PC-9 (cell line): ENCODE data around the gene ANKRD33B. TPM values are rescaled to one million over a fixed set of nuclear protein-coding genes. Genes with fewer than 3 reads are reported as not detected.

ENCODE experiments used
- BruUV-seq: library from RNA; stranded (reverse); fragments of 400-500 nt; replicated peaks from 2 replicates; lab custom pipeline; 2021; lab: Mats Ljungman, UMichigan
- CTCF ChIA-PET: fragments of 300-600 bp; sonication (Branson Sonifier 250); formaldehyde crosslinking; loops from one replicate; lab custom pipeline; 2022; ENCODE audit warnings: antibody characterized with exemption; lab: Charles Lee
- POLR2A ChIA-PET: fragments of 300-600 bp; sonication (Branson Sonifier 250); formaldehyde crosslinking; loops from one replicate; lab custom pipeline; 2022; ENCODE audit warnings: antibody characterized with exemption; ENCODE audit not compliant: unreplicated experiment; lab: Charles Lee
- DNase-seq, 2 experiments: peaks; one replicate each; pipeline versions ENCODE4 v3.0.0 to v3.0.0-alpha.2; 2015 to 2022; ENCODE audit warnings: mixed read lengths in 1 of 2
- H2AFZ ChIP-seq: fragments of 200-600 bp; sonication (generic); 2 replicates; pipeline ENCODE4 v1.8.1; 2017; ENCODE audit warnings: antibody characterized with exemption
- H3F3A ChIP-seq: fragments of 200-600 bp; sonication (generic); 2 replicates; pipeline ENCODE4 v1.8.1; 2017; ENCODE audit warnings: antibody characterized with exemption, mild to moderate bottlenecking, low read depth; ENCODE audit not compliant: insufficient read depth
- H3K27ac ChIP-seq: fragments of 200-600 bp; sonication (generic); 2 replicates; pipeline ENCODE4 v1.6.1; 2016; ENCODE audit warnings: mixed run types
- H3K27me3 ChIP-seq: fragments of 200-600 bp; sonication (generic); 2 replicates; pipeline ENCODE4 v1.6.1; 2016; ENCODE audit warnings: low read depth, mixed run types; ENCODE audit not compliant: insufficient read depth
- H3K36me3 ChIP-seq: fragments of 200-600 bp; sonication (generic); 2 replicates; pipeline ENCODE4 v1.6.1; 2016; ENCODE audit warnings: low read depth, mixed run types
- H3K4me1 ChIP-seq: fragments of 200-600 bp; sonication (generic); replicated peaks from 2 replicates; pipeline ENCODE4 v1.6.1; 2016; ENCODE audit warnings: mixed run types; ENCODE audit not compliant: insufficient read depth
- H3K4me2 ChIP-seq: fragments of 200-600 bp; sonication (generic); 2 replicates; pipeline ENCODE4 v1.6.1; 2017; ENCODE audit warnings: mixed run types
- H3K4me3 ChIP-seq: fragments of 200-600 bp; sonication (generic); 2 replicates; pipeline ENCODE4 v1.6.1; 2016; ENCODE audit warnings: mixed run types
- H3K79me2 ChIP-seq: fragments of 200-600 bp; sonication (generic); 2 replicates; pipeline ENCODE4 v1.6.1; 2017; ENCODE audit warnings: low read depth, mixed run types
- H3K9me2 ChIP-seq: fragments of 200-600 bp; sonication (generic); 2 replicates; pipeline ENCODE4 v1.8.1; 2017; ENCODE audit warnings: mild to moderate bottlenecking; ENCODE audit not compliant: insufficient read depth
- H3K9me3 ChIP-seq: fragments of 200-600 bp; sonication (generic); 2 replicates; pipeline ENCODE4 v1.8.1; 2016; ENCODE audit warnings: low read depth; ENCODE audit not compliant: insufficient read depth
- H4K20me1 ChIP-seq: fragments of 200-600 bp; sonication (generic); 2 replicates; pipeline ENCODE4 v1.8.1; 2017; ENCODE audit not compliant: insufficient read depth
- CTCF ChIP-seq: fragments of 200-600 bp; sonication (generic); conservative IDR thresholded peaks from 2 replicates; pipeline ENCODE4 v1.6.1; 2017; ENCODE audit warnings: mixed run types, antibody characterized with exemption, mild to moderate bottlenecking, moderate library complexity
- EZH2 ChIP-seq: fragments of 200-600 bp; sonication (generic); IDR thresholded peaks from 2 replicates; pipeline ENCODE4 v1.8.0; 2017; ENCODE audit warnings: antibody characterized with exemption, low read depth
- intact Hi-C: fragments of 100-400 bp; cut with micrococcal nuclease; formaldehyde crosslinking; loops from one replicate; pipeline ENCODE4 v1.10.0; 2022; ENCODE audit not compliant: unreplicated experiment
- total RNA-seq: library from RNA; stranded (reverse); gene quantifications from 2 replicates; pipeline ENCODE4 v1.2.3, GENCODE V29; 2021

Gene ANKRD33B
- total RNA-seq, 1 experiment from 2014 or later = 32.1 TPM

DNA sequence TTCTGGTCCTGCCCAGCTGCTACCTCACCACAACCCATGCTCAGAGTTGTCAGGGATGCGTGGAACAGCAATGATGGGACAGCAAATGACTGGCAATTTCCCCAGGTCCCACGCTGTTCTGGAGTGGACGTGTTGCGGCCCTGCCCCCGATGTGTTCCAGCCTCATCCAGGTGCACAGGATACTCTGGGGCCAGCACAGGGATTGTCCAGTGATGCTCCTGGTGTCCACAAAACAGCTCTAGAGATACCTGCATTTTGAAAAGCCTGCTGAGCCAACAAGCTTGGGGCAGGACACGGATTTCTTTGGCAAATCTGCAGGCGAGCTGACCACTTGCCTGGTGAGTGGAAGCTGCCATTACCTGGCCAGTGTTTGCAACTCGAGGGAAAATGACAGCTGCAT is 88.7 kb downstream of the ANKRD33B start:
- H2AFZ ChIP-seq = no peak overlapping the region
- POLR2A ChIA-PET = interaction anchor here (0.6 kb wide), 1 partner anchor 9 kb away, joined by 10 read pairs; no protein-coding TSS in a partner anchor
- H3K9me2 ChIP-seq = no peaks in the 10 kb centered on the region
- no peaks in the 10 kb centered on the region for H3K27me3 ChIP-seq
- intact Hi-C loops = no loop called here
- no peak overlapping the region for H3K27ac ChIP-seq
- no TSS peak for BruUV-seq
- DNase-seq = no peak
- no peaks in the 10 kb centered on the region for H3K36me3 ChIP-seq
- no peak overlapping the region for H3K4me3 ChIP-seq
- CTCF ChIA-PET = no interaction called here
- no peaks in the 10 kb centered on the region for H3K79me2 ChIP-seq
- H3F3A ChIP-seq = peaks cover 6% of the 10 kb centered on the region; the same call in 1 of the 2 replicates
- H4K20me1 ChIP-seq = no peaks in the 10 kb centered on the region
- no peak overlapping the region for H3K4me2 ChIP-seq
- H3K9me3 ChIP-seq = no peaks in the 10 kb centered on the region
- H3K4me1 ChIP-seq = peaks cover 4% of the 10 kb centered on the region; the same call in 1 of the 2 replicates
- TF ChIP-seq EZH2 (no peak), CTCF (no peak)

DNA sequence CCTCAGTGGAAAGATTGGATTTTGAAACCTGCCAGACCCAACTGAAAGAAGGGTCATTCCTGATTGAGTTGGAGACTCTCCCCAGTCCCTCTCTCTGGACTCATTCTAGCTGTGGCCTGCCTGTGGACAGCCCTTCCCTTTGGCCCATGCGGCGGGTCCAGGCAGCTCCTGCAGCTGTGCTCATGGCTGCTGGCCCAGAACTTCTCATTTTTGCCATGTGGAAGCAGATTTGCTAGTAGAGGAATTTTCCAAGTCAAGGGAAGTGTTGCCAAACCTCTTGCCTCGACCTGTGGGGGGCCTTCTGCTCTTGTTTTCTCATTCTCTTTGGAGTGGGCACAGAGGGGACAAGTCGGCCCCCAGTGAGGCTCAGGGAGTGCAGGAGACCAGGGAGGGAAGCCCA is 89.2 kb downstream of the ANKRD33B start:
- H3K27ac ChIP-seq = no peak overlapping the region
- no peak overlapping the region for H2AFZ ChIP-seq
- no peaks in the 10 kb centered on the region for H4K20me1 ChIP-seq
- DNase-seq = no peak
- TF ChIP-seq CTCF = no peak
- no peak for TF ChIP-seq EZH2
- no peaks in the 10 kb centered on the region for H3K79me2 ChIP-seq
- BruUV-seq = no TSS peak
- no peak overlapping the region for H3K4me2 ChIP-seq
- POLR2A ChIA-PET = no interaction called here
- peaks cover 4% of the 10 kb centered on the region; the same call in 1 of the 2 replicates for H3K4me1 ChIP-seq
- no peaks in the 10 kb centered on the region for H3K27me3 ChIP-seq
- no peaks in the 10 kb centered on the region for H3K36me3 ChIP-seq
- H3K9me2 ChIP-seq = no peaks in the 10 kb centered on the region
- H3F3A ChIP-seq = peaks cover 6% of the 10 kb centered on the region; the same call in 1 of the 2 replicates
- H3K4me3 ChIP-seq = no peak overlapping the region
- CTCF ChIA-PET = no interaction called here
- H3K9me3 ChIP-seq = no peaks in the 10 kb centered on the region
- intact Hi-C loops = no loop called here

DNA sequence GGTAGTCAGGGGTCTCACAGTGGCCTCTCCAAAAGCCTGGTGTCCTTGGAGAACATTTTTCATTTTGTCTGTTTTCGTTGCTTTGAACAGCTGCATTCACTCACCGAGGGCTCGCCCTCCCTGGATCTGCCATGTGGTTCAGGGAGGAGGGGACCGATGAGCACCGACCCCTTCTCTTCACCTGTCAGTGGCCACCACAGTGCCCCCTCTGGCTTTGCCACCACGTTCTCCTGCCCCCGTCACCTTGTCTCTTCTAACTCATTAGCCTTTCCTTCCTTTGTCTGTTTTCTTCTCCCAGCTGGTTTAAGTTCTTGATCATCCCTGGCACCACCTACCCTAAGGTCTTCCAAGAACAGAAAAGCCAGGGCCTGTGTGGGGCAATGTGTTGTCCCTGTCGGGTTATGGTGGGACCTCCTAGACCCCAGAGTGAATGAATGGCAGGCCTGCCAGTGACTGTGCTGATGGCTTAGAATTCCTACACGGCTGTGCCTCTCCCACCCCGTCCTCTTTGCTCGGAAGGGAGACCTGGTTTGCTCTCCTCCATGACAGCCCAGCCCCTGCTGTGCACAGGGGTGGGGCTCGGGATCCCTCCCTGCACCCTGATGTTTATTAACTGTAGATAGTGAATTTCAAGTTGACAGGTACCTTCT is 90.0 kb downstream of the ANKRD33B start:
- Histone ChIP-seq H3F3A (peaks cover 6% of the 10 kb centered on the region; the same call in 1 of the 2 replicates), H3K9me3 (no peaks in the 10 kb centered on the region), H4K20me1 (no peaks in the 10 kb centered on the region), H3K4me2 (no peak overlapping the region), H3K9me2 (no peaks in the 10 kb centered on the region), H3K27me3 (no peaks in the 10 kb centered on the region), H3K36me3 (no peaks in the 10 kb centered on the region), H2AFZ (no peak overlapping the region), H3K4me1 (peaks cover 4% of the 10 kb centered on the region; the same call in 1 of the 2 replicates), H3K4me3 (no peak overlapping the region), H3K27ac (no peak overlapping the region), H3K79me2 (no peaks in the 10 kb centered on the region)
- no TSS peak for BruUV-seq
- POLR2A ChIA-PET = no interaction called here
- DNase-seq = no peak
- TF ChIP-seq CTCF (no peak), EZH2 (no peak)
- CTCF ChIA-PET = no interaction called here
- intact Hi-C loops = no loop called here
